ENCODE results near the gene PCDHAC1.
A peak's percentile ranks its signal among the peaks of the same experiment; 100 is the strongest.

DNA sequence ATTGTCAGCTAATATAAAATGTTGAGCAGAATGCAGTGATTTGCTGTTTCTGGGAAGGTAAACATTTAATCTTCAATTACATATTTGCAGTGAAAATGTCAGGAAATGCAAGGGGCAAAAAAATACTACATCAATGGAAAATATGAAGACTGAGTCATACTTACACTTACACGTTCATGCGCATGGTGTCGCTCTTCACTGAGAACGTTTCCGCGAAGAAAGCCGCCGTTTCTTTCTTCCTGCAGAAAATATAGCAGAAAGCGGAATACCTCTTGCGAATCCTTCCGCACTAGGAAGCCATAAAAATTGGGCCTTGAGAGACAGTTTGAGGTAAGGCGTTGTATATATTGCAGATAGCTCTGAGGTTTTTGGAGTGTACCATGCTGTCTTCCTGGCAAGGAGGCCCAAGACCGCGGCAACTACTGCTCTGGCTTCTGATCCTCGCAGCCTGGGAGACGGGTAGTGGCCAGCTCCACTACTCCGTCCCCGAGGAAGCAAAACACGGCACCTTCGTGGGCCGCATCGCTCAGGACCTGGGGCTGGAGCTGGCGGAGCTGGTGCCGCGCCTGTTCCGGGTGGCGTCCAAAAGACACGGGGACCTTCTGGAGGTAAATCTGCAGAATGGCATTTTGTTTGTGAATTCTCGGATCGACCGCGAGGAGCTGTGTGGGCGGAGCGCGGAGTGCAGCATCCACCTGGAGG is 44.1 kb upstream of the PCDHAC1 start, which contains the start of gene PCDHA13:
- TF ChIP-seq, protein P1, sequence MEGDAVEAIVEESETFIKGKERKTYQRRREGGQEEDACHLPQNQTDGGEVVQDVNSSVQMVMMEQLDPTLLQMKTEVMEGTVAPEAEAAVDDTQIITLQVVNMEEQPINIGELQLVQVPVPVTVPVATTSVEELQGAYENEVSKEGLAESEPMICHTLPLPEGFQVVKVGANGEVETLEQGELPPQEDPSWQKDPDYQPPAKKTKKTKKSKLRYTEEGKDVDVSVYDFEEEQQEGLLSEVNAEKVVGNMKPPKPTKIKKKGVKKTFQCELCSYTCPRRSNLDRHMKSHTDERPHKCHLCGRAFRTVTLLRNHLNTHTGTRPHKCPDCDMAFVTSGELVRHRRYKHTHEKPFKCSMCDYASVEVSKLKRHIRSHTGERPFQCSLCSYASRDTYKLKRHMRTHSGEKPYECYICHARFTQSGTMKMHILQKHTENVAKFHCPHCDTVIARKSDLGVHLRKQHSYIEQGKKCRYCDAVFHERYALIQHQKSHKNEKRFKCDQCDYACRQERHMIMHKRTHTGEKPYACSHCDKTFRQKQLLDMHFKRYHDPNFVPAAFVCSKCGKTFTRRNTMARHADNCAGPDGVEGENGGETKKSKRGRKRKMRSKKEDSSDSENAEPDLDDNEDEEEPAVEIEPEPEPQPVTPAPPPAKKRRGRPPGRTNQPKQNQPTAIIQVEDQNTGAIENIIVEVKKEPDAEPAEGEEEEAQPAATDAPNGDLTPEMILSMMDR (IDR thresholded peaks at IDR 0.05): peak; percentile 54
- no peak for TF ChIP-seq EZH2 (IDR thresholded peaks at IDR 0.05)
- TF ChIP-seq EZH2phosphoT487 (IDR thresholded peaks at IDR 0.05): no peak

All from neural progenitor cell (in vitro differentiated cells).